SK-N-SH (cell line): ENCODE data around the gene SYNE1. TPM values are rescaled to one million over a fixed set of nuclear protein-coding genes. Genes with fewer than 3 reads are reported as not detected.

Source experiments
- CTCF ChIA-PET: fragments of 300-600, 350-600 bp; formaldehyde crosslinking; extraction: SDS; loops from one replicate; lab custom pipeline; 2021; lab: Yijun Ruan, JAX
- POLR2A ChIA-PET: fragments of 350-600 bp; sonication (Branson Sonifier 250); formaldehyde crosslinking; extraction: SDS; loops from one replicate; lab custom pipeline; 2020; ENCODE audit warnings: antibody characterized with exemption, inconsistent platforms; lab: Yijun Ruan, JAX
- DNase-seq: peaks from one replicate; pipeline ENCODE4 v3.0.0; 2012
- H2AFZ ChIP-seq: fragments of 200-600 bp; sonication (generic); 2 replicates; pipeline ENCODE4 v1.8.1; 2016; ENCODE audit warnings: antibody characterized with exemption, mild to moderate bottlenecking, low read depth
- H3F3A ChIP-seq: fragments of 200-600 bp; sonication (generic); replicated peaks from 2 replicates; pipeline ENCODE3; 2016; ENCODE audit warnings: antibody characterized with exemption, mild to moderate bottlenecking; ENCODE audit not compliant: insufficient read depth
- H3K27ac ChIP-seq, 2 experiments: fragments of 200-500 bp in 1 of 2; fragments of 200-600 bp in 1 of 2; sonication (Bioruptor generic) in 1 of 2; sonication (generic), shearing (Covaris generic) in 1 of 2; 2 replicates each; pipeline versions ENCODE4 v1.5.1 to v1.6.1; 2014 to 2016; ENCODE audit warnings: low read depth in 2 of 2, inconsistent platforms in 1 of 2, low read length in 1 of 2, mild to moderate bottlenecking in 1 of 2, mixed read lengths in 1 of 2
- H3K27me3 ChIP-seq: fragments of 200-600 bp; sonication (generic), shearing (Covaris generic); 2 replicates; pipeline ENCODE4 v1.6.1; 2016; ENCODE audit warnings: mixed run types; ENCODE audit not compliant: insufficient read depth
- H3K36me3 ChIP-seq, 2 experiments: fragments of 200-500 bp in 1 of 2; fragments of 200-600 bp in 1 of 2; sonication (Bioruptor generic) in 1 of 2; sonication (generic) in 1 of 2; replicated peaks in 1 of 2; 2 replicates each; pipeline versions ENCODE3 to v1.5.1; 2014 to 2016; ENCODE audit warnings: low read length in 1 of 2, mild to moderate bottlenecking in 1 of 2; ENCODE audit not compliant: insufficient read depth in 2 of 2, control insufficient read depth in 1 of 2
- H3K4me1 ChIP-seq, 2 experiments: fragments of 200-500 bp in 1 of 2; fragments of 200-600 bp in 1 of 2; sonication (Bioruptor generic) in 1 of 2; sonication (generic), shearing (Covaris generic) in 1 of 2; 2 replicates each; pipeline versions ENCODE4 v1.5.1 to v1.6.1; 2014 to 2016; ENCODE audit warnings: low read depth in 1 of 2, low read length in 1 of 2, mixed run types in 1 of 2; ENCODE audit not compliant: insufficient read depth in 2 of 2, control insufficient read depth in 1 of 2
- H3K4me2 ChIP-seq: fragments of 200-600 bp; sonication (generic), shearing (Covaris generic); 2 replicates; pipeline ENCODE4 v1.6.1; 2017; ENCODE audit warnings: mixed run types
- H3K4me3 ChIP-seq, 2 experiments: fragments of 200-500 bp in 1 of 2; fragments of 200-600 bp in 1 of 2; sonication (Bioruptor generic) in 1 of 2; sonication (generic), shearing (Covaris generic) in 1 of 2; 2 replicates each; pipeline versions ENCODE4 v1.5.1 to v1.8.1; 2014 to 2016; ENCODE audit warnings: low read depth in 2 of 2, inconsistent platforms in 1 of 2, low read length in 1 of 2, mild to moderate bottlenecking in 1 of 2, mixed read lengths in 1 of 2, moderate library complexity in 1 of 2
- H3K79me2 ChIP-seq: fragments of 200-600 bp; sonication (generic); 2 replicates; pipeline ENCODE4 v1.8.1; 2017; ENCODE audit warnings: mild to moderate bottlenecking; ENCODE audit not compliant: insufficient read depth
- H3K9ac ChIP-seq: fragments of 200-600 bp; sonication (generic); 2 replicates; pipeline ENCODE4 v1.6.1; 2017; ENCODE audit warnings: mixed run types
- H3K9me2 ChIP-seq: fragments of 200-600 bp; sonication (generic); 2 replicates; pipeline ENCODE4 v1.6.1; 2017; ENCODE audit warnings: mixed run types
- H3K9me3 ChIP-seq: fragments of 200-600 bp; sonication (generic); 2 replicates; pipeline ENCODE4 v1.6.1; 2017; ENCODE audit warnings: mixed run types, mild to moderate bottlenecking, moderate library complexity
- H4K20me1 ChIP-seq: fragments of 200-600 bp; sonication (generic); 2 replicates; pipeline ENCODE4 v1.6.1; 2017; ENCODE audit warnings: mild to moderate bottlenecking, mixed run types; ENCODE audit not compliant: insufficient read depth
- CHD2 ChIP-seq: fragments of 150-350 bp; IDR thresholded peaks from 2 replicates; pipeline ENCODE4 v1.6.1; 2018; ENCODE audit warnings: low read length; ENCODE audit not compliant: partially characterized antibody
- ELF1 ChIP-seq: IDR thresholded peaks from 2 replicates; pipeline ENCODE4 v1.4.0; 2012
- FOXM1 ChIP-seq: IDR thresholded peaks from 2 replicates; pipeline ENCODE4 v1.4.0; 2012; ENCODE audit warnings: low read depth, mild to moderate bottlenecking
- JUND ChIP-seq: IDR thresholded peaks from 2 replicates; pipeline ENCODE4 v1.4.0; 2012
- MEF2A ChIP-seq: IDR thresholded peaks from 2 replicates; pipeline ENCODE4 v1.4.0; 2012; ENCODE audit warnings: low read depth, borderline replicate concordance
- MXI1 ChIP-seq: IDR thresholded peaks from 2 replicates; pipeline ENCODE4 v1.6.1; 2012; ENCODE audit warnings: mild to moderate bottlenecking, low read depth, low read length, improper control_type of control experiment
- NFIC ChIP-seq: IDR thresholded peaks from 2 replicates; pipeline ENCODE4 v1.4.0; 2012; ENCODE audit warnings: borderline replicate concordance
- RCOR1 ChIP-seq: fragments of 150-350 bp; IDR thresholded peaks from 2 replicates; pipeline ENCODE4 v1.6.1; 2017; ENCODE audit warnings: antibody characterized with exemption, low read length
- SIN3A ChIP-seq: IDR thresholded peaks from 2 replicates; pipeline ENCODE4 v1.6.1; 2012; ENCODE audit warnings: low read depth, mild to moderate bottlenecking, low read length, moderate library complexity, borderline replicate concordance
- SMC3 ChIP-seq: IDR thresholded peaks from 2 replicates; pipeline ENCODE4 v1.6.1; 2012; ENCODE audit warnings: low read depth, low read length, improper control_type of control experiment
- TAF1 ChIP-seq: IDR thresholded peaks from 2 replicates; pipeline ENCODE4 v1.6.1; 2012; ENCODE audit warnings: low read depth, mild to moderate bottlenecking, low read length, moderate library complexity, borderline replicate concordance
- TCF12 ChIP-seq: IDR thresholded peaks from 2 replicates; pipeline ENCODE4 v1.4.0; 2012
- USF1 ChIP-seq: IDR thresholded peaks from 2 replicates; pipeline ENCODE4 v1.4.0; 2012; ENCODE audit warnings: low read depth, borderline replicate concordance
- YY1 ChIP-seq: IDR thresholded peaks from 2 replicates; pipeline ENCODE4 v1.4.0; 2012; ENCODE audit warnings: low read depth, mild to moderate bottlenecking
- WGBS: methylation state at CpG from one replicate; pipeline ENCODE4 v1.1.6; 2017; ENCODE audit warnings: low lambda C conversion rate; 5-methylcytosine and 5-hydroxymethylcytosine counted together
- polyA plus RNA-seq, 3 experiments: library from polyadenylated mRNA; depleted of rRNA; stranded (reverse); fragments of >200 nt; gene quantifications; 2 replicates each; pipeline ENCODE4 v1.2.3, GENCODE V29; 2012
- TF ChIP-seq, protein P1 (sequence below): fragments of 150-350 bp; IDR thresholded peaks from 2 replicates; pipeline ENCODE4 v1.6.1; 2016; ENCODE audit warnings: mild to moderate bottlenecking, low read depth, low read length
- TF ChIP-seq, protein P2 (sequence below): fragments of 150-350 bp; IDR thresholded peaks from 2 replicates; pipeline ENCODE4 v1.6.1; 2017; ENCODE audit warnings: antibody characterized with exemption, low read length, low read depth, borderline replicate concordance
- TF ChIP-seq, protein P3 (sequence below): IDR thresholded peaks from 2 replicates; pipeline ENCODE4 v1.4.0; 2012; ENCODE audit warnings: low read depth

Gene SYNE1
- polyA plus RNA-seq, 1 of the 3 experiments (the other 2 are of a cell fraction) = 31.1 TPM

GRCh38 chr6:152099446-152100182 lies 537.5 kb downstream of the SYNE1 start:
- H3K9me3 ChIP-seq = no peaks in the 10 kb centered on the region
- no peaks in the 10 kb centered on the region for H3K79me2 ChIP-seq
- H3F3A ChIP-seq = peaks cover 17% of the 10 kb centered on the region
- no peak for TF ChIP-seq ELF1
- TF ChIP-seq JUND = no peak
- TF ChIP-seq MEF2A = no peak
- no peak for TF ChIP-seq USF1
- no peak for TF ChIP-seq TAF1
- no peak for TF ChIP-seq RCOR1
- no peak for TF ChIP-seq NFIC
- TF ChIP-seq, protein P1, sequence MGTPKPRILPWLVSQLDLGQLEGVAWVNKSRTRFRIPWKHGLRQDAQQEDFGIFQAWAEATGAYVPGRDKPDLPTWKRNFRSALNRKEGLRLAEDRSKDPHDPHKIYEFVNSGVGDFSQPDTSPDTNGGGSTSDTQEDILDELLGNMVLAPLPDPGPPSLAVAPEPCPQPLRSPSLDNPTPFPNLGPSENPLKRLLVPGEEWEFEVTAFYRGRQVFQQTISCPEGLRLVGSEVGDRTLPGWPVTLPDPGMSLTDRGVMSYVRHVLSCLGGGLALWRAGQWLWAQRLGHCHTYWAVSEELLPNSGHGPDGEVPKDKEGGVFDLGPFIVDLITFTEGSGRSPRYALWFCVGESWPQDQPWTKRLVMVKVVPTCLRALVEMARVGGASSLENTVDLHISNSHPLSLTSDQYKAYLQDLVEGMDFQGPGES = no peak
- TF ChIP-seq SMC3 = no peak
- no peak for TF ChIP-seq YY1
- TF ChIP-seq MXI1 = no peak
- TF ChIP-seq CHD2 = no peak
- no peak for TF ChIP-seq SIN3A
- no peak for TF ChIP-seq FOXM1
- TF ChIP-seq, protein P2, sequence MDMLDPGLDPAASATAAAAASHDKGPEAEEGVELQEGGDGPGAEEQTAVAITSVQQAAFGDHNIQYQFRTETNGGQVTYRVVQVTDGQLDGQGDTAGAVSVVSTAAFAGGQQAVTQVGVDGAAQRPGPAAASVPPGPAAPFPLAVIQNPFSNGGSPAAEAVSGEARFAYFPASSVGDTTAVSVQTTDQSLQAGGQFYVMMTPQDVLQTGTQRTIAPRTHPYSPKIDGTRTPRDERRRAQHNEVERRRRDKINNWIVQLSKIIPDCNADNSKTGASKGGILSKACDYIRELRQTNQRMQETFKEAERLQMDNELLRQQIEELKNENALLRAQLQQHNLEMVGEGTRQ = no peak
- no peak for TF ChIP-seq TCF12
- TF ChIP-seq, protein P3, sequence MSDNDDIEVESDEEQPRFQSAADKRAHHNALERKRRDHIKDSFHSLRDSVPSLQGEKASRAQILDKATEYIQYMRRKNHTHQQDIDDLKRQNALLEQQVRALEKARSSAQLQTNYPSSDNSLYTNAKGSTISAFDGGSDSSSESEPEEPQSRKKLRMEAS = no peak
- H3K9ac ChIP-seq = no peak overlapping the region
- H3K4me2 ChIP-seq = no peak overlapping the region
- H3K9me2 ChIP-seq = no peaks in the 10 kb centered on the region
- POLR2A ChIA-PET = no interaction called here
- H4K20me1 ChIP-seq = no peaks in the 10 kb centered on the region
- DNase-seq = no peak
- peaks cover 7 to 13% of the 10 kb centered on the region in 2 experiments; a peak in 2 of 4 replicates for H3K4me1 ChIP-seq
- WGBS = 97% methylated on average over 3 of the region's 4 CpGs
- H3K36me3 ChIP-seq = no peaks in the 10 kb centered on the region
- H2AFZ ChIP-seq = no peak overlapping the region
- H3K27me3 ChIP-seq = no peaks in the 10 kb centered on the region
- no peak overlapping the region for H3K4me3 ChIP-seq
- CTCF ChIA-PET = interaction anchor here (0.7 to 3.6 kb wide), 4 partner anchors 7 to 25 kb away, joined by 3 to 21 read pairs (median 4); no protein-coding TSS in a partner anchor
- H3K27ac ChIP-seq = no peak overlapping the region
